ENCODE measurements around the gene BMP7. TPM values are rescaled to one million over a fixed set of nuclear protein-coding genes. Genes with fewer than 3 reads are reported as not detected.

BMP7 gene
- total RNA-seq, 4 donors from 2014 or later = under 0.01 to 13.3 (median 0.36) TPM

GRCh38 chr20:57175397-57176010 is 90.9 kb downstream of the BMP7 start:
- Histone ChIP-seq H3K27ac (no peak overlapping the region), H3K36me3 (no peaks in the 10 kb centered on the region), H3K27me3 (no peaks in the 10 kb centered on the region), H3K9me3 (no peaks in the 10 kb centered on the region), H3K4me1 (no peaks in the 10 kb centered on the region), H3K4me3 (no peak overlapping the region)
- intact Hi-C loops (cut with DNase I; ENCODE audit: low total_unique reads) = no loop called here
- TF ChIP-seq POLR2A (IDR thresholded peaks at IDR 0.05) = no peak
- DNase-seq = no peak

GRCh38 chr20:57174737-57175136 is 91.7 kb downstream of the BMP7 start:
- H3K27me3 ChIP-seq = no peaks in the 10 kb centered on the region
- H3K9me3 ChIP-seq = no peaks in the 10 kb centered on the region
- intact Hi-C loops (cut with DNase I; ENCODE audit: low total_unique reads) = no loop called here
- no peaks in the 10 kb centered on the region for H3K4me1 ChIP-seq
- no peak overlapping the region for H3K27ac ChIP-seq
- no peak overlapping the region for H3K4me3 ChIP-seq
- H3K36me3 ChIP-seq = no peaks in the 10 kb centered on the region
- no peak for DNase-seq
- no peak for TF ChIP-seq CTCF (IDR thresholded peaks at IDR 0.05)
- no peak for TF ChIP-seq POLR2A (IDR thresholded peaks at IDR 0.05)

GRCh38 chr20:57173986-57174385 is 92.5 kb downstream of the BMP7 start:
- intact Hi-C loops (cut with DNase I; ENCODE audit: low total_unique reads) = no loop called here
- Histone ChIP-seq H3K27me3 (no peaks in the 10 kb centered on the region), H3K4me1 (no peaks in the 10 kb centered on the region), H3K9me3 (no peaks in the 10 kb centered on the region), H3K36me3 (no peaks in the 10 kb centered on the region), H3K27ac (no peak overlapping the region), H3K4me3 (no peak overlapping the region)
- no peak for DNase-seq
- no peak for TF ChIP-seq POLR2A (IDR thresholded peaks at IDR 0.05)
- no peak for TF ChIP-seq CTCF (IDR thresholded peaks at IDR 0.05)

- Histone ChIP-seq H3K27ac (no peak overlapping the region), H3K36me3 (no peaks in the 10 kb centered on the region), H3K9me3 (no peaks in the 10 kb centered on the region), H3K4me3 (no peak overlapping the region), H3K27me3 (no peaks in the 10 kb centered on the region), H3K4me1 (no peaks in the 10 kb centered on the region)
- TF ChIP-seq POLR2A (IDR thresholded peaks at IDR 0.05) (no peak), CTCF (IDR thresholded peaks at IDR 0.05) (no peak)
- intact Hi-C loops (cut with DNase I; ENCODE audit: low total_unique reads) = no loop called here
- no peak for DNase-seq
These were observed 93.4 kb downstream of the BMP7 start for GRCh38 chr20:57173041-57173440.

GRCh38 chr20:57170343-57170742 is 96.1 kb downstream of the BMP7 start:
- Histone ChIP-seq H3K27me3 (no peaks in the 10 kb centered on the region), H3K4me3 (no peak overlapping the region), H3K36me3 (no peaks in the 10 kb centered on the region), H3K4me1 (no peaks in the 10 kb centered on the region), H3K9me3 (no peaks in the 10 kb centered on the region), H3K27ac (no peak overlapping the region)
- intact Hi-C loops (cut with DNase I; ENCODE audit: low total_unique reads) = no loop called here
- TF ChIP-seq CTCF (IDR thresholded peaks at IDR 0.05) = no peak
- TF ChIP-seq POLR2A (IDR thresholded peaks at IDR 0.05) = no peak
- no peak for DNase-seq

- DNase-seq = no peak
- Histone ChIP-seq H3K4me3 (no peak overlapping the region), H3K27ac (no peak overlapping the region), H3K4me1 (no peaks in the 10 kb centered on the region), H3K27me3 (no peaks in the 10 kb centered on the region), H3K36me3 (no peaks in the 10 kb centered on the region), H3K9me3 (no peaks in the 10 kb centered on the region)
- no peak for TF ChIP-seq POLR2A (IDR thresholded peaks at IDR 0.05)
- no peak for TF ChIP-seq CTCF (IDR thresholded peaks at IDR 0.05)
- intact Hi-C loops (cut with DNase I; ENCODE audit: low total_unique reads) = no loop called here
These were observed 97.3 kb downstream of the BMP7 start for GRCh38 chr20:57169162-57169561.

All from uterus (tissue), 4 donors.